ENCODE measurements around the gene HRG. TPM values are rescaled to one million over a fixed set of nuclear protein-coding genes. Genes with fewer than 3 reads are reported as not detected.

Gene HRG
- total RNA-seq, 6 experiments from 2014 or later, result 378 to 1,312 (median 664) TPM

GRCh38 chr3:186622651-186623310 lies 43.0 kb upstream of the HRG start:
- Histone ChIP-seq H3K27ac (no peak overlapping the region), H3K27me3 (no peaks in the 10 kb centered on the region), H3K9me3 (no peaks in the 10 kb centered on the region), H3K4me3 (no peak overlapping the region), H3K4me1 (peaks cover 0 to 6% (median 0%) of the 10 kb centered on the region in 4 donors), H3K36me3 (peaks cover 0 to 22% (median 11%) of the 10 kb centered on the region in 4 donors)
- TF ChIP-seq POLR2A (IDR thresholded peaks at IDR 0.05) (no peak), CTCF (IDR thresholded peaks at IDR 0.05) (no peak)
- intact Hi-C loops (cut with DNase I), result no loop called here
- WGBS (ENCODE audit: insufficient coverage, low coverage, low lambda C conversion rate, missing lambda C conversion rate), result 19% methylated on average over 2 of the region's 2 CpGs
- ATAC-seq (no peak), DNase-seq (no peak)

- intact Hi-C loops (cut with DNase I), result no loop called here
- 69% methylated on average over 4 of the region's 4 CpGs for WGBS (ENCODE audit: insufficient coverage, low coverage, low lambda C conversion rate, missing lambda C conversion rate)
- Histone ChIP-seq H3K9me3 (no peaks in the 10 kb centered on the region), H3K4me3 (no peak overlapping the region), H3K27ac (no peak overlapping the region), H3K4me1 (peaks cover 0 to 3% (median 0%) of the 10 kb centered on the region in 4 donors), H3K27me3 (no peaks in the 10 kb centered on the region), H3K36me3 (peaks cover 0 to 5% (median 2%) of the 10 kb centered on the region in 4 donors)
- TF ChIP-seq CTCF (IDR thresholded peaks at IDR 0.05) (no peak), POLR2A (IDR thresholded peaks at IDR 0.05) (peak; percentile 19)
- DNase-seq (no peak), ATAC-seq (no peak)
Measured at GRCh38 chr3:186624598-186624997, 41.2 kb upstream of the HRG start.

DNA sequence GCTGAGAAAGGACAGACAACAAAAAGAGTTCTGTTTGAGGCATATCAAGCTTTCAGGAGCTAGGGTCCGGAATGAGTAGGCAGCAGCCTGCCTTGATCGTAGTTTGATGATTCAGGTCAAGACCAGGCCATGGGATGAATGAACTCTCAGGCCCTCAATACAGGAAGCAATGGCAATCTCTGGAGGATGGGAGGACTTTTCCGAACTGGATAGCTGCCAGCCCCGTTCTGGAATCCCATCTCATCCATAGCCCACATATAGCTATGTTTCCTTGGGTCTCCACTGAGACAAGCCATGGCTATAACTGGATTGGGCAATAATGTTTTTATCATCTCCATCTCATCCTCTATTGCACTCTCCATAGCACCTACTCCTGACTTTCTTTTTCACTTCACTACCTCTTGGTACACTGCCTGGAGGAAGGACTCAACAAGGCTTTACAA lies 40.2 kb upstream of the HRG start:
- no peak overlapping the region for H3K27ac ChIP-seq
- H3K27me3 ChIP-seq, result no peaks in the 10 kb centered on the region
- ATAC-seq (peak; percentile 17 to 58 (median 32)), DNase-seq (no peak)
- H3K4me3 ChIP-seq, result no peak overlapping the region
- TF ChIP-seq CTCF (IDR thresholded peaks at IDR 0.05), result no peak
- TF ChIP-seq POLR2A (IDR thresholded peaks at IDR 0.05), result no peak
- intact Hi-C loops (cut with DNase I), result no loop called here
- H3K4me1 ChIP-seq, result peaks cover 0 to 6% (median 0%) of the 10 kb centered on the region in 4 donors
- 34% methylated on average over 2 of the region's 4 CpGs for whole genome bisulfite sequencing (ENCODE audit: insufficient coverage, low coverage, low lambda C conversion rate, missing lambda C conversion rate)
- H3K9me3 ChIP-seq, result no peaks in the 10 kb centered on the region
- no peaks in the 10 kb centered on the region for H3K36me3 ChIP-seq

- DNase-seq (no peak), ATAC-seq (no peak)
- no peaks in the 10 kb centered on the region for H3K27me3 ChIP-seq
- intact Hi-C loops (cut with DNase I), result no loop called here
- H3K27ac ChIP-seq, result no peak overlapping the region
- TF ChIP-seq CTCF (IDR thresholded peaks at IDR 0.05) (no peak), POLR2A (IDR thresholded peaks at IDR 0.05) (no peak)
- 45% methylated on average over 7 of the region's 7 CpGs for WGBS (ENCODE audit: insufficient coverage, low coverage, low lambda C conversion rate, missing lambda C conversion rate)
- H3K36me3 ChIP-seq, result no peaks in the 10 kb centered on the region
- peaks cover 0 to 14% (median 0%) of the 10 kb centered on the region in 4 donors for H3K4me1 ChIP-seq
- H3K4me3 ChIP-seq, result no peak overlapping the region
- H3K9me3 ChIP-seq, result no peaks in the 10 kb centered on the region
Measured at GRCh38 chr3:186626254-186626847, 39.5 kb upstream of the HRG start.
